ENCODE data around the gene NCSTN.

The NCSTN gene

GRCh38 chr1:160309185-160309557 is 34.0 kb upstream of the NCSTN start:
- Histone ChIP-seq H3K27ac (no peak overlapping the region), H3K9me3 (ENCODE audit: severe bottlenecking) (no peaks in the 10 kb centered on the region), H3K36me3 (peaks cover 96% of the 10 kb centered on the region), H3K27me3 (ENCODE audit: insufficient read depth, low read depth, severe bottlenecking) (no peaks in the 10 kb centered on the region), H3K4me3 (ENCODE audit: low read depth, low read length) (no peak overlapping the region)
- DNase-seq = no peak
- TF ChIP-seq CTCF (IDR thresholded peaks at IDR 0.05; ENCODE audit: low read depth, low read length) = no peak

GRCh38 chr1:160309571-160309970 is 33.6 kb upstream of the NCSTN start:
- peaks cover 96% of the 10 kb centered on the region for H3K36me3 ChIP-seq

GRCh38 chr1:160315359-160315758 is 27.8 kb upstream of the NCSTN start:
- no peak for DNase-seq
- Histone ChIP-seq H3K27ac (no peak overlapping the region), H3K4me3 (ENCODE audit: low read depth, low read length) (no peak overlapping the region), H3K36me3 (peaks cover 87% of the 10 kb centered on the region), H3K9me3 (ENCODE audit: severe bottlenecking) (no peaks in the 10 kb centered on the region), H3K27me3 (ENCODE audit: insufficient read depth, low read depth, severe bottlenecking) (no peaks in the 10 kb centered on the region)
- no peak for TF ChIP-seq CTCF (IDR thresholded peaks at IDR 0.05; ENCODE audit: low read depth, low read length)

More at GRCh38 chr1:160309571-160309970, 33.6 kb upstream of the NCSTN start:
- H3K9me3 ChIP-seq (ENCODE audit: severe bottlenecking) = no peaks in the 10 kb centered on the region
- no peak overlapping the region for H3K27ac ChIP-seq
- DNase-seq = no peak
- H3K27me3 ChIP-seq (ENCODE audit: insufficient read depth, low read depth, severe bottlenecking) = no peaks in the 10 kb centered on the region
- no peak overlapping the region for H3K4me3 ChIP-seq (ENCODE audit: low read depth, low read length)
- TF ChIP-seq CTCF (IDR thresholded peaks at IDR 0.05; ENCODE audit: low read depth, low read length) = no peak

GRCh38 chr1:160322831-160323230 is 20.4 kb upstream of the NCSTN start:
- DNase-seq = no peak
- H3K27ac ChIP-seq = no peak overlapping the region
- H3K9me3 ChIP-seq (ENCODE audit: severe bottlenecking) = no peaks in the 10 kb centered on the region
- H3K36me3 ChIP-seq = peaks cover 79% of the 10 kb centered on the region
- H3K4me3 ChIP-seq (ENCODE audit: low read depth, low read length) = no peak overlapping the region
- no peaks in the 10 kb centered on the region for H3K27me3 ChIP-seq (ENCODE audit: insufficient read depth, low read depth, severe bottlenecking)
- TF ChIP-seq CTCF (IDR thresholded peaks at IDR 0.05; ENCODE audit: low read depth, low read length) = no peak

GRCh38 chr1:160325252-160325651 is 17.9 kb upstream of the NCSTN start:
- TF ChIP-seq CTCF (IDR thresholded peaks at IDR 0.05; ENCODE audit: low read depth, low read length) = no peak
- no peaks in the 10 kb centered on the region for H3K9me3 ChIP-seq (ENCODE audit: severe bottlenecking)
- DNase-seq = no peak
- H3K27ac ChIP-seq = no peak overlapping the region
- no peak overlapping the region for H3K4me3 ChIP-seq (ENCODE audit: low read depth, low read length)
- H3K27me3 ChIP-seq (ENCODE audit: insufficient read depth, low read depth, severe bottlenecking) = no peaks in the 10 kb centered on the region
- H3K36me3 ChIP-seq = peaks cover 90% of the 10 kb centered on the region

GRCh38 chr1:160326418-160326817 is 16.8 kb upstream of the NCSTN start:
- Histone ChIP-seq H3K4me3 (ENCODE audit: low read depth, low read length) (no peak overlapping the region), H3K27me3 (ENCODE audit: insufficient read depth, low read depth, severe bottlenecking) (no peaks in the 10 kb centered on the region), H3K9me3 (ENCODE audit: severe bottlenecking) (no peaks in the 10 kb centered on the region), H3K27ac (no peak overlapping the region), H3K36me3 (peaks cover 95% of the 10 kb centered on the region)
- no peak for DNase-seq
- TF ChIP-seq CTCF (IDR thresholded peaks at IDR 0.05; ENCODE audit: low read depth, low read length) = no peak
